HepG2 (cell line): Measurements from ENCODE around the gene ADGRG1. TPM values are rescaled to one million over a fixed set of nuclear protein-coding genes. Genes with fewer than 3 reads are reported as not detected.

Source experiments
- ATAC-seq: fragments of 200-7000 bp; cut with Tn5 transposase; 3 replicates; pipeline ENCODE4 v1.9.1; 2020; ENCODE audit warnings: mild to moderate bottlenecking, moderate library complexity
- BruUV-seq: library from RNA; stranded (reverse); fragments of 400-500 nt; replicated peaks from 2 replicates; lab custom pipeline; 2021; lab: Mats Ljungman, UMichigan
- CTCF ChIA-PET: fragments of 300-600 bp; formaldehyde crosslinking; extraction: SDS; loops from one replicate; lab custom pipeline; 2021; ENCODE audit warnings: low total read pairs, inconsistent platforms, low intra/inter-chr PET ratio; lab: Yijun Ruan, JAX
- POLR2A ChIA-PET: fragments of 350-600 bp; sonication (Branson Sonifier 250); formaldehyde crosslinking; loops from one replicate; lab custom pipeline; 2020; ENCODE audit warnings: antibody characterized with exemption, inconsistent platforms; lab: Yijun Ruan, JAX
- DNase-seq: peaks from one replicate; pipeline ENCODE4 v3.0.0-alpha.2; 2015; ENCODE audit warnings: low spot score
- FAIRE-seq: peaks from 3 replicates; lab custom pipeline; 2011; peaks lifted over from hg19 to GRCh38; lab: Jason Lieb, UNC
- H2AFZ ChIP-seq: one replicate; pipeline ENCODE4 v1.6.1; 2011; ENCODE audit warnings: low read length, inconsistent platforms
- H3K27ac ChIP-seq: fragments of 300-600 bp; 3 replicates; pipeline ENCODE4 v1.8.0; 2011; ENCODE audit warnings: mixed run types, mild to moderate bottlenecking, mixed read lengths, low read length, inconsistent platforms; ENCODE audit not compliant: insufficient read depth; ENCODE audit errors: extremely low read length
- H3K27me3 ChIP-seq, 2 experiments: fragments of 200-600 bp in 1 of 2; 2 replicates in 1 of 2; 3 replicates in 1 of 2; pipeline versions ENCODE4 v1.6.0 to v1.8.0; 2011; ENCODE audit warnings: low read length in 2 of 2, mild to moderate bottlenecking in 2 of 2, moderate library complexity in 2 of 2, inconsistent platforms in 1 of 2; ENCODE audit not compliant: insufficient read depth in 2 of 2, control insufficient read depth in 1 of 2
- H3K36me3 ChIP-seq, 2 experiments: fragments of 200-600 bp in 1 of 2; replicated peaks in 1 of 2; 2 replicates in 1 of 2; 3 replicates in 1 of 2; pipeline versions ENCODE4 v1.5.1 to v1.8.0; 2011; ENCODE audit warnings: low read length in 2 of 2, inconsistent platforms in 1 of 2; ENCODE audit not compliant: insufficient read depth in 2 of 2, control insufficient read depth in 1 of 2
- H3K4me1 ChIP-seq: 2 replicates; pipeline ENCODE4 v1.5.1; 2012; ENCODE audit warnings: low read length, inconsistent platforms; ENCODE audit not compliant: insufficient read depth
- H3K4me2 ChIP-seq: 2 replicates; pipeline ENCODE4 v1.6.0; 2011; ENCODE audit warnings: low read depth, low read length, inconsistent platforms
- H3K4me3 ChIP-seq, 3 experiments: fragments of 200-600 bp in 1 of 3; sonication (generic), shearing (Covaris generic) in 1 of 3; replicated peaks in 1 of 3; 2 replicates each; pipeline ENCODE4 v1.5.1; 2011 to 2016; ENCODE audit warnings: low read length in 3 of 3, inconsistent platforms in 2 of 3, low read depth in 2 of 3, mild to moderate bottlenecking in 2 of 3, control low read depth in 1 of 3, mixed read lengths in 1 of 3; ENCODE audit not compliant: insufficient read depth in 1 of 3
- H3K79me2 ChIP-seq: one replicate; pipeline ENCODE4 v1.6.1; 2011; ENCODE audit warnings: low read length, inconsistent platforms; ENCODE audit not compliant: insufficient read depth
- H3K9ac ChIP-seq: 2 replicates; pipeline ENCODE4 v1.6.0; 2011; ENCODE audit warnings: mild to moderate bottlenecking, low read depth, low read length, inconsistent platforms; ENCODE audit not compliant: insufficient read depth
- H3K9me3 ChIP-seq: 2 replicates; pipeline ENCODE4 v1.5.1; 2012; ENCODE audit warnings: mild to moderate bottlenecking, low read length
- H4K20me1 ChIP-seq: 2 replicates; pipeline ENCODE4 v1.6.0; 2011; ENCODE audit warnings: inconsistent platforms, mild to moderate bottlenecking, low read length, moderate library complexity; ENCODE audit not compliant: insufficient read depth
- ARID3A ChIP-seq: IDR thresholded peaks from 2 replicates; pipeline ENCODE4 v1.6.1; 2012; ENCODE audit warnings: low read depth, low read length, improper control_type of control experiment
- BORCS8-MEF2B ChIP-seq: sonication (generic); formaldehyde crosslinking; IDR thresholded peaks from 2 replicates; pipeline ENCODE4 v1.8.0; 2022; ENCODE audit warnings: mild to moderate bottlenecking, missing genetic modification reagents
- CENPX ChIP-seq: sonication (generic); formaldehyde crosslinking; IDR thresholded peaks from 2 replicates; pipeline ENCODE4 v1.9.0; 2021; ENCODE audit warnings: mild to moderate bottlenecking, missing genetic modification reagents, moderate library complexity
- CREM ChIP-seq, 2 experiments: sonication (generic) in 1 of 2; formaldehyde crosslinking in 1 of 2; IDR thresholded peaks; 2 replicates each; pipeline versions ENCODE4 v1.4.0 to v1.6.1; 2016 to 2020; ENCODE audit warnings: antibody characterized with exemption in 1 of 2, mild to moderate bottlenecking in 1 of 2, missing genetic modification reagents in 1 of 2
- FOSL2 ChIP-seq: sonication (generic); formaldehyde crosslinking; IDR thresholded peaks from 2 replicates; pipeline ENCODE4 v1.4.0; 2020; ENCODE audit warnings: missing genetic modification reagents
- SALL1 ChIP-seq: sonication (generic); formaldehyde crosslinking; IDR thresholded peaks from 2 replicates; pipeline ENCODE4 v1.8.0; 2022; ENCODE audit warnings: mild to moderate bottlenecking, missing genetic modification reagents
- SKI ChIP-seq: fragments of 450-650 bp; IDR thresholded peaks from one replicate; pipeline ENCODE4 v1.6.1; 2018; ENCODE audit warnings: mild to moderate bottlenecking; ENCODE audit not compliant: partially characterized antibody
- STAG1 ChIP-seq: sonication (generic); formaldehyde crosslinking; IDR thresholded peaks from 2 replicates; pipeline ENCODE4 v1.4.0; 2020; ENCODE audit warnings: missing genetic modification reagents
- TBX2 ChIP-seq: sonication (generic); formaldehyde crosslinking; IDR thresholded peaks from 2 replicates; pipeline ENCODE4 v1.5.0; 2020; ENCODE audit warnings: missing genetic modification reagents, mild to moderate bottlenecking, borderline replicate concordance
- ZNF362 ChIP-seq: sonication (generic); formaldehyde crosslinking; IDR thresholded peaks from 2 replicates; pipeline ENCODE4 v1.4.0; 2020; ENCODE audit warnings: missing genetic modification reagents, mild to moderate bottlenecking, borderline replicate concordance
- WGBS: methylation state at CpG from one replicate; pipeline ENCODE4 v1.1.6; 2017; ENCODE audit warnings: low lambda C conversion rate; 5-methylcytosine and 5-hydroxymethylcytosine counted together
- in situ Hi-C: cut with HindIII; loops from 2 replicates; pipeline ENCODE4 v1.10.0; 2017; ENCODE audit warnings: low pct_unique_long_range_greater_than_20kb; ENCODE audit not compliant: extremely low pct_ligation_motif_present
- intact Hi-C: fragments of 100-400 bp; cut with micrococcal nuclease; formaldehyde crosslinking; loops from one replicate; pipeline ENCODE4 v1.10.0; 2022; ENCODE audit not compliant: unreplicated experiment
- polyA plus RNA-seq, 8 experiments: library from polyadenylated mRNA; depleted of rRNA in 3 of 8; stranded (reverse) in 7 of 8; unstranded in 1 of 8; fragments of >200 nt; fragmentation: Illumina TruSeq in 4 of 8; extraction: Trizol in 4 of 8; gene quantifications; 2 replicates each; pipeline versions ENCODE4 v1.2.1 to v1.2.3, GENCODE V29; 2011 to 2016; ENCODE audit warnings: low read depth in 4 of 8, missing spikeins in 1 of 8, mixed read lengths in 1 of 8; ENCODE audit not compliant: insufficient read depth in 1 of 8
- total RNA-seq, 5 experiments: library from RNA; depleted of rRNA; stranded (reverse); fragments of >200 nt; fragmentation: Illumina TruSeq; extraction: Trizol; gene quantifications; 2 replicates each; pipeline ENCODE4 v1.2.3, GENCODE V29; 2016; ENCODE audit warnings: low read depth in 1 of 5
- TF ChIP-seq, protein P1 (sequence below): sonication (generic); formaldehyde crosslinking; IDR thresholded peaks from 2 replicates; pipeline ENCODE4 v1.4.0; 2020; ENCODE audit warnings: missing genetic modification reagents, borderline replicate concordance
- TF ChIP-seq, protein P2 (sequence below): sonication (generic); formaldehyde crosslinking; IDR thresholded peaks from 2 replicates; pipeline ENCODE4 v1.4.0; 2020; ENCODE audit warnings: mild to moderate bottlenecking, missing genetic modification reagents

The ADGRG1 gene
- total and polyA plus RNA-seq, 2 of the 13 experiments (the other 11 are each of a cell fraction or from before 2014, with no cell fraction given): 2.7 to 5.9 TPM

DNA sequence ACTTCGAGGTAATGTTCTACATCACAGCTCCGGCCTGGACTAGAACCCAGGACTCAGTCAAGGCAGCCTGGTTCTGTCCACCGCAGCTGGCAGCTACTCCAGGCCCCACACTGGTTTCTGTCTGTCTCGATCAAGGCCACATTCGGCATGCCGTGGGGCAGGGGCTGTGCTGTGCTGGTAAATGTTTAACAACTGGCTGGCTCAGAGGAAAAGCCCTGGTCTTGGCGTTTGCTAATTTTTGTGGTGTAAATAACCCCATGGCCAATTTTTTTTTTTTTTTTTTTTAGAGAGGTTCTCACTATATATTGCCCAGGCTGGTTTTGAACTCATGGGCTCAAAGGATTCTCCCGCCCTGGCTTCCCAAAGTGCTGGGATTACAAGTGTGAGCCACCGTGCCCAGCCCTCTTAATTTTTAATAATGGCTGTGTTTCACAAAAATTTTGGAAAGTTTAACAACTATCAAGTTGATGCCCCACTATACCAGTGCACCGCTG is 65.8 kb downstream of the ADGRG1 start:
- Histone ChIP-seq H3K4me2 (peak overlapping the region; percentile 81), H3K27ac (peak overlapping the region; percentile 59), H3K9ac (peak overlapping the region; percentile 28; the same call in 1 of the 2 replicates), H2AFZ (no peak overlapping the region), H3K79me2 (no peaks in the 10 kb centered on the region), H3K9me3 (no peaks in the 10 kb centered on the region), H4K20me1 (no peaks in the 10 kb centered on the region), H3K4me3 (peak overlapping the region; percentile 30 to 54 (median 42)), H3K27me3 (no peaks in the 10 kb centered on the region), H3K4me1 (peaks cover 81% of the 10 kb centered on the region), H3K36me3 (no peaks in the 10 kb centered on the region)
- in situ Hi-C loops (no loop called here), intact Hi-C loops (loop anchor here (1.0 kb wide), 2 partner anchors 27 to 45 kb away; no protein-coding TSS in a partner anchor)
- no TSS peak for BruUV-seq
- POLR2A ChIA-PET: interaction anchor here (0.5 to 3.6 kb wide), 9 partner anchors 9 to 399 kb away, joined by 3 to 42 read pairs (median 4); partner anchors contain the start of genes ADGRG3 and KATNB1
- FAIRE-seq: peak; percentile 96
- 0% methylated on average over 10 of the region's 10 CpGs for WGBS
- DNase-seq: peak; percentile 86
- CTCF ChIA-PET: interaction anchor here (0.5 to 1.5 kb wide), 4 partner anchors 14 to 26 kb away, joined by 3 read pairs; partner anchors contain the start of gene ADGRG3
- ATAC-seq: peak; percentile 95
- peak; percentile 46; the same call in 1 of the 2 replicates for TF ChIP-seq CREM (IDR thresholded peaks at IDR 0.05)
- no peak for TF ChIP-seq CREM (CRISPR knock-in tag; IDR thresholded peaks at IDR 0.05)
- TF ChIP-seq ZNF362 (CRISPR knock-in tag): peak; percentile 81; the same call in 1 of the 2 replicates
- TF ChIP-seq BORCS8-MEF2B (CRISPR knock-in tag): no peak
- TF ChIP-seq SKI: peak; percentile 38
- TF ChIP-seq ARID3A: peak; percentile 24; the same call in 1 of the 2 replicates
- TF ChIP-seq FOSL2 (CRISPR knock-in tag): peak; percentile 33; the same call in 1 of the 2 replicates
- TF ChIP-seq, protein P1, sequence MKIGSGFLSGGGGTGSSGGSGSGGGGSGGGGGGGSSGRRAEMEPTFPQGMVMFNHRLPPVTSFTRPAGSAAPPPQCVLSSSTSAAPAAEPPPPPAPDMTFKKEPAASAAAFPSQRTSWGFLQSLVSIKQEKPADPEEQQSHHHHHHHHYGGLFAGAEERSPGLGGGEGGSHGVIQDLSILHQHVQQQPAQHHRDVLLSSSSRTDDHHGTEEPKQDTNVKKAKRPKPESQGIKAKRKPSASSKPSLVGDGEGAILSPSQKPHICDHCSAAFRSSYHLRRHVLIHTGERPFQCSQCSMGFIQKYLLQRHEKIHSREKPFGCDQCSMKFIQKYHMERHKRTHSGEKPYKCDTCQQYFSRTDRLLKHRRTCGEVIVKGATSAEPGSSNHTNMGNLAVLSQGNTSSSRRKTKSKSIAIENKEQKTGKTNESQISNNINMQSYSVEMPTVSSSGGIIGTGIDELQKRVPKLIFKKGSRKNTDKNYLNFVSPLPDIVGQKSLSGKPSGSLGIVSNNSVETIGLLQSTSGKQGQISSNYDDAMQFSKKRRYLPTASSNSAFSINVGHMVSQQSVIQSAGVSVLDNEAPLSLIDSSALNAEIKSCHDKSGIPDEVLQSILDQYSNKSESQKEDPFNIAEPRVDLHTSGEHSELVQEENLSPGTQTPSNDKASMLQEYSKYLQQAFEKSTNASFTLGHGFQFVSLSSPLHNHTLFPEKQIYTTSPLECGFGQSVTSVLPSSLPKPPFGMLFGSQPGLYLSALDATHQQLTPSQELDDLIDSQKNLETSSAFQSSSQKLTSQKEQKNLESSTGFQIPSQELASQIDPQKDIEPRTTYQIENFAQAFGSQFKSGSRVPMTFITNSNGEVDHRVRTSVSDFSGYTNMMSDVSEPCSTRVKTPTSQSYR (CRISPR knock-in tag): peak; percentile 37; the same call in 1 of the 2 replicates
- TF ChIP-seq, protein P2, sequence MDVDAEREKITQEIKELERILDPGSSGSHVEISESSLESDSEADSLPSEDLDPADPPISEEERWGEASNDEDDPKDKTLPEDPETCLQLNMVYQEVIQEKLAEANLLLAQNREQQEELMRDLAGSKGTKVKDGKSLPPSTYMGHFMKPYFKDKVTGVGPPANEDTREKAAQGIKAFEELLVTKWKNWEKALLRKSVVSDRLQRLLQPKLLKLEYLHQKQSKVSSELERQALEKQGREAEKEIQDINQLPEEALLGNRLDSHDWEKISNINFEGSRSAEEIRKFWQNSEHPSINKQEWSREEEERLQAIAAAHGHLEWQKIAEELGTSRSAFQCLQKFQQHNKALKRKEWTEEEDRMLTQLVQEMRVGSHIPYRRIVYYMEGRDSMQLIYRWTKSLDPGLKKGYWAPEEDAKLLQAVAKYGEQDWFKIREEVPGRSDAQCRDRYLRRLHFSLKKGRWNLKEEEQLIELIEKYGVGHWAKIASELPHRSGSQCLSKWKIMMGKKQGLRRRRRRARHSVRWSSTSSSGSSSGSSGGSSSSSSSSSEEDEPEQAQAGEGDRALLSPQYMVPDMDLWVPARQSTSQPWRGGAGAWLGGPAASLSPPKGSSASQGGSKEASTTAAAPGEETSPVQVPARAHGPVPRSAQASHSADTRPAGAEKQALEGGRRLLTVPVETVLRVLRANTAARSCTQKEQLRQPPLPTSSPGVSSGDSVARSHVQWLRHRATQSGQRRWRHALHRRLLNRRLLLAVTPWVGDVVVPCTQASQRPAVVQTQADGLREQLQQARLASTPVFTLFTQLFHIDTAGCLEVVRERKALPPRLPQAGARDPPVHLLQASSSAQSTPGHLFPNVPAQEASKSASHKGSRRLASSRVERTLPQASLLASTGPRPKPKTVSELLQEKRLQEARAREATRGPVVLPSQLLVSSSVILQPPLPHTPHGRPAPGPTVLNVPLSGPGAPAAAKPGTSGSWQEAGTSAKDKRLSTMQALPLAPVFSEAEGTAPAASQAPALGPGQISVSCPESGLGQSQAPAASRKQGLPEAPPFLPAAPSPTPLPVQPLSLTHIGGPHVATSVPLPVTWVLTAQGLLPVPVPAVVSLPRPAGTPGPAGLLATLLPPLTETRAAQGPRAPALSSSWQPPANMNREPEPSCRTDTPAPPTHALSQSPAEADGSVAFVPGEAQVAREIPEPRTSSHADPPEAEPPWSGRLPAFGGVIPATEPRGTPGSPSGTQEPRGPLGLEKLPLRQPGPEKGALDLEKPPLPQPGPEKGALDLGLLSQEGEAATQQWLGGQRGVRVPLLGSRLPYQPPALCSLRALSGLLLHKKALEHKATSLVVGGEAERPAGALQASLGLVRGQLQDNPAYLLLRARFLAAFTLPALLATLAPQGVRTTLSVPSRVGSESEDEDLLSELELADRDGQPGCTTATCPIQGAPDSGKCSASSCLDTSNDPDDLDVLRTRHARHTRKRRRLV: 0 out of 2 replicates have a peak, but pooled peaks have one; percentile 50
- TF ChIP-seq TBX2: peak; percentile 50; the same call in 1 of the 2 replicates
- TF ChIP-seq CENPX: no peak
- TF ChIP-seq STAG1 (CRISPR knock-in tag): peak; percentile 23; the same call in 1 of the 2 replicates
- peak; percentile 77 for TF ChIP-seq SALL1 (CRISPR knock-in tag)
